Left forelimb (tissue), 1 donor: Measurements from ENCODE around the gene PPM1H.

ENCODE experiments used
- DNase-seq: peaks from one replicate; pipeline ENCODE4 v3.0.0-alpha.2; 2018; ENCODE audit warnings: low spot score

Gene PPM1H

GRCh38 chr12:62649412-62650138, 285.4 kb downstream of the PPM1H start:
- DNase-seq: no peak

GRCh38 chr12:62647586-62647985, 287.4 kb downstream of the PPM1H start:
- DNase-seq: no peak

DNA sequence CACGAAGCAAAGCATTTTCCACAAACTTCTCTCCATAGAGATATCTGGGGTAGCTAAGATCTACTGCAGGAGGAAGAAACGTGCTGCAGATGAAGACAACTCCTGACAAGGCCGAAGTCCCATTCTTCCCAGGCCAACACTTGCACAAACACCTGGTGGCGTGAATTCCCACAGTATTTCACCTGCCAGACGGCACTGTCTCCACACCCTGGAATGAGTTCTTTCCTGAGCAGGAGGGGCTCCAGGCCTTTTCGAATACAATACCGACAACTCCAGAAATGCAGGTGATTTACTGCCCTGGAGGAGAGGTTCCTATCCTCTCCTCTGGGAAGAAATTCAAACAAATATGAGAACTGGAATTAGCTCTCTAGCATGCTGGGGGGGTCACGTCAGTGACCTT, 288.4 kb downstream of the PPM1H start:
- DNase-seq: no peak

DNA sequence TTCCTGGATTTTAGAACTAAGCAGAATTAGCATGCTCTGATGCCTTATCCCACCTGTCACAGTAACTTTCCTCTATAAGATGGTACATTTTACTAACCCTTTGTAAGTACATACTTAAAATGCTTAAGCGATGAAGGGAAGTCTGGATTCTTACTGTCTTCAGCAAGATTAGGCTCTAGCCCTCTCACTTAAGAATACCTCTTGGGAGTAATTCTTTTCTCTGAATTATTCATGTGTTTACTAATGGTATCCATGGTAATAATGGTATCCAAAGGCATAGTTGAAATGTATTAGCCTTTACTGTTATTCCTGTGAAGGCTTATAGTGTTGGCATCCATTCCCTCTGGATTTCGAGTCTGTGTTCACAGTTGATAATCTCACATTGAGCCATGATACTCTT, 291.5 kb downstream of the PPM1H start:
- DNase-seq: no peak

DNA sequence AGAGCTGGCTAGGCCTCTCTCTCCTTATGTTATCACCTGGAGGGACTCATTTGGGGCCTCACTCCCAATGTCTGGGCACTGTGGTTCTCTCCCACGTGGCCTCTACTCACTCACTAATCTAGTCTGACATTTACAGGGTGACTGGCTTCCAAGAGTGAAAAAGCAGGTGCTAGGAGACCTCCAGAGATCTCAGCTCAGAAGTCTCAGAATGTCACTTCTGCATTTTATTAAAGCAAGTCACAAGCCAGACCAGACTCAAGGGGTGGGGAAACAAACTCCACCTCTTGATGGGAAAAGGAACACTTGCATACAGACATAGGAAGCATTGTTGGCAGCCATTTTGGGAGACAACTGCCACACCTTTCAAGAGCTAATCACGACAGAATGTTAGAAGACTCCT, 292.5 kb downstream of the PPM1H start:
- no peak for DNase-seq

GRCh38 chr12:62640910-62641448, 294.0 kb downstream of the PPM1H start:
- DNase-seq: no peak

GRCh38 chr12:62637679-62638078, 297.3 kb downstream of the PPM1H start:
- no peak for DNase-seq

GRCh38 chr12:62635649-62636048, 299.3 kb downstream of the PPM1H start:
- DNase-seq: no peak

GRCh38 chr12:62632411-62632918, 302.5 kb downstream of the PPM1H start:
- DNase-seq: peak; percentile 83

GRCh38 chr12:62631471-62632410, 303.2 kb downstream of the PPM1H start:
- DNase-seq: peak; percentile 82

DNA sequence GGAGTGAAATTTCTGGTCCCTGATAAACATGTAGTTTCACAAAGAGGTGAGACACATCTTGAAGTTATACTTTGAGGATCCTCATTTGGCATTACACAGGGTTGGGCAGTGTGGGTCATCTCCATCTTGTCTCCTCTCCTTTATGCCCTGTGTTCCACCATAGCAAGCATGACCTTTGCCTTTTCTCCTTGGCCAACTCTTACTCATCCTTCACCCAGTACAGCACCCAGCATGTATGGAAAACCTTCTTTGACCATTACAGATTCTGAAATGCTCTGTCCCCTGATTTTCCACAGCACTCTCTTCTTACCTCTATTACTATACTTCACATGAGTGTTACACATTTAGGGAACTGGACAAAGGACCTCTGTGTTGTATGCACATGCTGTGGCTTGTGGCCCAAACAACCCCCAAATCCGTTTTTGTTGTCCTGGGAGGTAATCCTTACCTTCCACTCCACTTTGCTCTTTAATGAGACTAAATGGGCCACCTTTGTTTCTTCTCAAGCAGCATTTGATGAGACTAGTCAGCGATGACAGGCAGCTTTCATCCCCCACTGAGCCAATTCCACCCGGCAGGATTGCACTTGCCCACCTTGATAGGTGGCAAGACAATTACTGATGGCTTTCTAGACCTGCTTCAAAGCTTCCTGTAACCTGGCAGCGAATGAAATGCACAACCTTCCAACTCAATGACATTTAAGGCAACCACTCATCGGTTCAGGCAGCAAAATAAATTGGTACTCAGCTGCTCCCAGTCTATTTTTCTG, 304.8 kb downstream of the PPM1H start:
- DNase-seq: no peak

DNA sequence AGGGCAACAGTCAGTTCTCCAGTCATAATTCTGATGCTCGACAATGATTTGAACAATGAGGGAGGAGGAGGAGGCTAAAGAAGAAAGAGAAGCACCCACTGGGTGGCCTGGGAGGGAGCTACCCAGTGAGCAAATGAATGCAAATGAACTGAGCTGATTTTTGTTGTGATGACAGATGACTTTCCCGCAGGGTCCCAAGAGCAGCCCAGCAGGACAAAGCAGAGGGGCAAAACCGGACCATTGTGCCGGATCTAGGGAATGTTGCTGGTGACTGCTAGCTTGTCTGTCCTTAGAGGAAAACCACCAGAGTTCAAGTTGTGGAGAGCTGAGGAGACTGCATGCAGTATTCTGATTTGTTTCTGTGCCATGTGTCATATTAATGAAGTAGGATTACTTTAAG, 305.5 kb downstream of the PPM1H start:
- no peak for DNase-seq

- no peak for DNase-seq
Measured at GRCh38 chr12:62627181-62627580, 307.8 kb downstream of the PPM1H start.

GRCh38 chr12:62625228-62625627, 309.7 kb downstream of the PPM1H start:
- DNase-seq: no peak

GRCh38 chr12:62622177-62622576, 312.8 kb downstream of the PPM1H start:
- no peak for DNase-seq

DNA sequence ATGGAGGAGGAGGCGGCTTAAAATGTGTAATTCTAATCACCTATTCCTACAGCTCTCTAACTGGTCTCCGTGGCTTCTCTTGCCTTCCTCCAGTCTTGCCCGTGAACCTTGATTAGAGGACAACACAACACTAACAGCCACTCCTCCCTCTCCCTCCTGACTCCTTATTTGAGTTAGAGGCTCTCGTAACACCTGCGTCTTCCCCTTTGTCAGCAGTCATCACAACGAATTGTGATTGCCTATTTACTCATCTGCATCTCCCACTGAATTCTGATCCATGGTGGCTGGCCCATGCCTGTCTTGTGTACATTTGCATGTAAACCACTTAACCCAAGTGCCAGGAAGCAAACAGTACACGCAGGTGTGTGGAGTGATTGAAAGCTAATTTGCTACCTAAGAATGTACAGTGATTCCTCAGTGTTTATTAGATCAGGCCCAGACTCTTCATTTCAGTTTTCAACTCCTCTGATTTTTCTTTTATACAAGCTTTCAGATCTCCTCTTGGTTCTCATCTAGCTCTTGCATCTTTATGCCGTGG, 313.8 kb downstream of the PPM1H start:
- no peak for DNase-seq

- no peak for DNase-seq
Measured at GRCh38 chr12:62618930-62619329, 316.0 kb downstream of the PPM1H start.

DNA sequence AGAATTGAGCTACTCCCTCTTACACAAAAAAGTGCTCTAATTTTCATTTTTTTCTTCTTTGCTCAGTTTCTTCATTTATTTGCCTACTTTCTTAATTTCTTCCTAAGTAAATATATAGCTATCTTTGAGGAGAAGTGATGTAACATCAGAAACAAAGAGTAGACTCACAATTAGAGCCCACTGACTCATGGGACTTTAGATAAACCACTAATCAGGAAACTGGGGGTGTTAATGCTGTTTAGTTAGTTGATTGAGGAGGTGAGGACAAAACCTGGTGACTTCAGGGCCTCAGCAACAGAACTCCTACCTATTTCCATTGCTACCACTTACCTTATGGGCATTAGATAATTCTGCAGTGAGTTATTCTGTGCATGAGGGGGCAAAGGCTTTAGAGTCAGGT, 316.6 kb downstream of the PPM1H start:
- DNase-seq: no peak

DNA sequence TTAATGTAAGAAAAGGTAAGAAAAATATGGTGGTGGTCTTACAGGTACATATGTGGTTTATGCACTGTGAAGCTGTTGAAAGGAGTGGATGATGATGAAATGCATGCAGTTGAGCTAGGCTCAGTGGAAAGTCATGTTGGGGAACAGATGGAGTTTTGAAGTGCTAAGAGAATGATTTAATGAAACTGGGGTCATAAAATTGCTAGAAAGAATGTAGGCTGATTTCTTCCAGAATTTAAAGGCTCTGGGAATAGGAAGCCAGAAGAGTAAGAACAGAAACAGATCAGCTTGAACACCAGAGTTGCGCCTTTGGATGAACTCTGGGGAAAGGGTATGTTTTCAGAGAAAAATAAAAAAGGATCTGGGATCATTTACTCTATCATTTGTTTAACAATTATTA, 321.9 kb downstream of the PPM1H start:
- no peak for DNase-seq

GRCh38 chr12:62606654-62607053, 328.3 kb downstream of the PPM1H start:
- DNase-seq: no peak

GRCh38 chr12:62605981-62606380, 329.0 kb downstream of the PPM1H start:
- no peak for DNase-seq

DNA sequence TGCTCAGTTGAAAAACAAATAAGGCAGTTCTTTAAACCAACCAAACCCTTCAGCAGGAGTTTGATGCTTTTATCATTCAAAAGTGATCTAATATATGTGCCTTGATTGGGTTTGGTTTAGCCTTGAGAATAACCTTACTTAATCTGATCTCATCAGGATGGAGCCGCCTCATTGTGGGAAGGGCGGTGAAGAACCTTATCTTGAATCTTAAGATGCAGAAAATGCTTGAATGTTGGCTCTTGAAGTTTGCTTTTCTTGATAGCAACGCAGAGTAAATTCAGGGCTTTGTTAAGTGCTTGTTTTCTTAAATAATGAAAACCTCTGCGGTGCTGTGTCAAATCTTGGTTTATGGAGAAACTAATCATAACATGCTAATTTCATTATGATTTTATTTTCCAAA, 330.1 kb downstream of the PPM1H start:
- DNase-seq: no peak
